HG03457 (cell line): ENCODE measurements around the gene GPR3.

ENCODE experiments used
- ATAC-seq: cut with Tn5 transposase; IDR thresholded peaks from one replicate; pipeline ENCODE4 v1.9.1; 2021; ENCODE audit warnings: moderate number of reproducible peaks; ENCODE audit not compliant: unreplicated experiment

Gene GPR3

DNA sequence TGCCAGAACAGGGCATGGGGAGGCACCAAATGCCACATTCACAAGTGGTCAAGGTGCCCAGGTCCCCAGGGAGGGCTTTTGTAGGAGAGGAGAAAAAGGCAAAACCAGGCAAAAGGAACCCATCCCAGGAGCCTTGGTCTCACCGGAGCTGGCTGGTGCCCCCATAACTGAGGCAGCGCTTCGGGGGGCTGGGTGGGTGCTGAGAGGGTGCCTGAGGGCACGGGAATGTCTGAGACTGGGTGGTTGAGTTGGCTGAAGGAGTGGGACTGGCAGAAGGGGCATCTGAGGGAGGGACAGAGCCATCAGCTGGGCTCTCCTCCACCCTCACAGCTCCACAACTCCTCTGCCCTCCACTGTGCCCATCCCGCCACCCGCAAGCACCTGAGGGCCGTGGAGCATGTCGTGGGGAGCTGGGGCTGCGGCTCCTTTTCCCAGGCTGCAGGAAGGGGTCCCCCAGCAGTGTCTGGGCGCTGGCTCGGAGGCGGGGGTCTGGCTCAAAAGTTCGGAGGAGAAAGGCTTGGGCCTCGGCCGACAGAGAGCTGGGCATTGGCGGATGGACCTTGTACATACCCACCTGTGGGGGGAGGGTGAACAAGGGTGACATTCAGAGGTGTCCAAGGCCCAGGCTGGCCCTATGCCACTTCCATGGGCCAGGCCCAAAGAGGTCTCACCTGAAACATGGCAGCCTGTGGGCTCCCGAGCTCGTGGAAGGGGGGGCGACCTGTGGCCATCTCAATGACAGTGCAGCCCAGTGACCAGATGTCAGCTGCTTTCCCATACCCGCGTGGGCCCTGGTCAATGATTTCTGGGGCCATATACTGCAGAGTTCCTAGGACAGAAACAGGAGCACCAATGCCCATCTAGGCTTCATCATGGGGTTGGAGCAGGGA is 34.1 kb upstream of the GPR3 start:
- no peak for ATAC-seq

- no peak for ATAC-seq
Observed at GRCh38 chr1:27358928-27359313, 33.5 kb upstream of the GPR3 start.

DNA sequence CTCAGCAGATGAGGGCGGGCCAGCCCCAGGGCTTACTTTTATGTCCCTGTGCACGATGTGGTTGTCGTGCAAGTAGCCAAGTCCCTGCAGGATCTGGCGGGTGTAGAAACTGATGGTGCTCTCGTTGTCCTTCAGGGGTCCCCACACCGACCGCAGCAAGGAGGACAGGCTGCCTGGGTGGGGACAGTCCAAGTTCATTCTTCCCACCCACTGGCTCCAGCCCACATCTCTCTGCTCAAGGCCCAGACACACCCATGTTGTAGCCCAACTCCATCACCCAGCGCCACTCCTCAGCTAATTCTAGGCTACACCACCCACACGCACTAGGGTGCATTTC is 32.6 kb upstream of the GPR3 start:
- no peak for ATAC-seq

- ATAC-seq: no peak
Observed at GRCh38 chr1:27360159-27361043, 32.0 kb upstream of the GPR3 start.

GRCh38 chr1:27361044-27361402 is 31.4 kb upstream of the GPR3 start:
- no peak for ATAC-seq

GRCh38 chr1:27361553-27361952 is 30.9 kb upstream of the GPR3 start:
- ATAC-seq: no peak

GRCh38 chr1:27363766-27364695 is 28.4 kb upstream of the GPR3 start:
- ATAC-seq: no peak

- ATAC-seq: no peak
Observed at GRCh38 chr1:27364696-27365371, 27.6 kb upstream of the GPR3 start.

DNA sequence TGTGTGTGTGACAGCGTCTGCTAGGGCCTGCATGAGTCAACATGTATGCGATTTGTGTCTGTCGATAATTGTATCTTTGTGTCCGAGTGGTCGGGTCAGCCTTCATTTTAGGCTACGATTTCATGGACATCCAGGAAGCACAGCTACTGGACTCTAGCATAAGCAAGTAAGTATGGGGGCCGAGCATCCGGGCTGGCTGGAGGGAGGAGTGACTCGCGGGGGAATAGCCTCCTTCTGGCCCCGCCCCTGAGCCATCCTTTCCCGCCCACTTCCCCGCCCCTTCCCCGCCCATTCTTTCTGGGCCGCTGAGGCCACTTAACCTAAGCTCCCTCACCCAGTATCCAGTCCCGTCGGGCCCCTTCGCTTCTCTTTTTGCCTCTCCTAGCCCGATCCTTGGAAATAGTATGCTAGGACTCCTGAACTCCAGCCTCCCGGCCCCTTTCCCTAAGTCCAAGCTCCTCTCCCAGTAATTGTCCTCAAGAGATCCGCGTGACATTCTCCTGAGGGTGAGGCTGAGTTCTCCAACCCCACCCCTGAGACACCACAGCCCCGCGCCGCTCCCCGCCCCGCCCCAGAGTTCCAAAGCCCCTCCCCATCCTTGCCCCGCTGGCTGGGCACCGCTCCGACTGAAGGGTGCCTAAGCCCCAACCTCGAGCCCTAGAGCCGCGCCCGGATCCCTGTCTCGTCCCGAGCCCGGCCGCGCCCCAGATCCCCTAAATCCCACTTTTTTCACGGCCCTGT is 26.9 kb upstream of the GPR3 start:
- ATAC-seq: no peak

DNA sequence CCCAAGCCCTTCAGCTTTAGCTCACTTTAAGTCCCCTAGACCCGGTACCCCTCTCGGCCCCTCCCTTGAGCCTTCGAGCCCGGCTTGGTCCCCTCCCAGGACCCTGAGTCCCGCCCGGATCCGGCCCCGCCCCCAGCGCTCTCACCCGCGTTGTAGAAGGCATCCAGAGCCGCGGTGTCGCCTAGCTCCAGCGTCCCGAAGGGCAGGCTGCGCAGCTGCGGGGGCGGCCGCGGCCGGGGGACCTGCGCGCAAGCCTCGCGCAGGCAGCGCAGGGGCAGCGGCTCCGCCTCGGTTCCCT is 26.4 kb upstream of the GPR3 start:
- ATAC-seq: no peak

DNA sequence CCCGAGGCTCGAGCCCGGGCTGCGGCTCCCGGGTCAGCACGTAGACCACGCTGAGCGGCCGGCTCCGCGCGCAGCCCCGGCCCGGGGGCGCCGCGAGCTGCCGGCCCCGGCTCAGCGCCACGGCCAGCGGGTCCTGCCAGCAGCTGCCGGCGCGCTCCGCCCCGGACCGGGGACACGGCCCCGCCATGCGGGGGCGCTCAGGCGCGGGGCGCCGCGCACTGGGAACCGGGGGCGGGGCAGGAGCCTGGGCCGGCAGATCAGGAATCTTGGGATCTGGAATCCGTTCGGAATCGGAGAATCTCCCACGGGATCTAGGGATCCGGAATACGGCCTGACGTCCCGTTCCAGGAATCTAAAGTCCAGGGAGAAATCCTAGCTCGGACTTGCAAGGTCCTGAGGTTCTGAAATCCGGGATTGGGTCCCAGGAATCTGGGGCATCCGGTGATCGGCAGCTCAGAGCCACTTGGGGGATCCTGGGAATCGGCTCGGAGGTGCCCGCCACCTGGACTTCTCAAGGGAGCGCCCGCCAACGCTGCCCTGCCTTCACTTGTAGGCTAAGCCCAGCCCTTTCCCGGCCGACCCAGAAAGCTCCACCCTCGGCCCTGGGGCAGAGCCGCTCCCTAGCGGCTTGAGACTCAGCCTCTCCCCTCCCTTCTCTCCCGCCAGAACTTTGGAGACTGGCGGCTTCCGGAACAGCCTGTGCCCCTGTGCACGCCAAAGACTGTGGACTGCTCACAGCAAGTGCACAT is 25.8 kb upstream of the GPR3 start, which contains the start of gene MAP3K6:
MAP3K6 (minus strand) TSS at position 551 of the 749 bp plus-strand sequence; CDS start at position 187, 364 bp downstream.
- ATAC-seq: no peak

DNA sequence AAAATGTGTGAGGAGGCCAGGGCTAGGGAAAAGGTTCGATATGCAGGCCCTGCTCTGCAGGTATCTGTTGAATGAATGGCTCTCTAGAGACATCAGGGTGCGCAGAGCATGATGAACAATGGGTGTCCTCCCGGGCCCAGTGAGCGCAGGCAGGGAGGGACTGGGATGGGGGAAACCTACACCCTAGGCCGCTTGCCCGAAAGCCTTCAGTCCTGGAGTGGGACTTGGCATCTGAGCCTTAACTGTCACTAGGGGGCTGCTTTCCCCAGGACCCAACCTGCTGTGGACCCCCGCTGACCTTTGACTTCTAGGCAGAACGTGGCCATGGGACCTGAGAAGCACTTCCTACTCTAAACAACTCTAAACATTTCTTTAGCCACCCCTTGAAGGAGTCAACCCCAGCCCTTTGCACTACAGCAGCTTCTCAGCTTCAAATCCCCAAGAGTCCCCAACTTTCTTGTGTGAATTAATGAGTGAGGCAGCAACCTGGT is 25.2 kb upstream of the GPR3 start:
- no peak for ATAC-seq

DNA sequence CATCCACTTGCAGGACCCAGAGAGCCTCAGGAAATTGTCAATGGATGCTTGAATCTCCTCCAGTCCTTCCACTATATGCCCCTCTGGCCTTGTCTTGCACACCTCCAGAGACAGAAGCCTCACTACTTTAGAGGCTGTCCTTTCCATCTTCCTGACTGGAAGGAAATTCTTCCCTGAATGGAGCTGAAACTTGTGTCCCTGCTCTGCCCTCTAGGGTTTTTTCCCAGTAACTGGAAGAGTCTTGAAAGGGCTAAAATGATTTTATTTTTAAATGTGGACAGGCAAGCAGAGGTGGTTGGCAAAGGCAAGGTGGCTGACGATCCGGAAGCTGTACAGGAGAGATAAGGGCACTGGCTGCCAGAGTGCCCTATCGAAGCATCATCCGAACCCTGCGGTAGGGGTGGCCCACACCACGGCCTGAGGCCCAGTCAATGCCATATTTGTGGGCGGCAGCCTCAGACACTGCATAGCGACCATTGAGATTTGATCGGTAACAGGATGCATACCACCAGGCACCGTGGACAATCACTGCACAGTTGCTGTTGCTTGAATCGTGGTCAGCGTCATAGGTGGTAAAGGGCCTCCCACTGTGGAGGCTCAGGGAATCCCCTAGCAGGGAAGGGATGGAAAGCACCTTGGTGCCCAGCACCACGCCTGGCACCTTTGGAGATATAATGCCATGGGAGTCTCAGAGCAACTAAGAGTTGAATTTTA is 23.4 kb upstream of the GPR3 start:
- ATAC-seq: no peak

DNA sequence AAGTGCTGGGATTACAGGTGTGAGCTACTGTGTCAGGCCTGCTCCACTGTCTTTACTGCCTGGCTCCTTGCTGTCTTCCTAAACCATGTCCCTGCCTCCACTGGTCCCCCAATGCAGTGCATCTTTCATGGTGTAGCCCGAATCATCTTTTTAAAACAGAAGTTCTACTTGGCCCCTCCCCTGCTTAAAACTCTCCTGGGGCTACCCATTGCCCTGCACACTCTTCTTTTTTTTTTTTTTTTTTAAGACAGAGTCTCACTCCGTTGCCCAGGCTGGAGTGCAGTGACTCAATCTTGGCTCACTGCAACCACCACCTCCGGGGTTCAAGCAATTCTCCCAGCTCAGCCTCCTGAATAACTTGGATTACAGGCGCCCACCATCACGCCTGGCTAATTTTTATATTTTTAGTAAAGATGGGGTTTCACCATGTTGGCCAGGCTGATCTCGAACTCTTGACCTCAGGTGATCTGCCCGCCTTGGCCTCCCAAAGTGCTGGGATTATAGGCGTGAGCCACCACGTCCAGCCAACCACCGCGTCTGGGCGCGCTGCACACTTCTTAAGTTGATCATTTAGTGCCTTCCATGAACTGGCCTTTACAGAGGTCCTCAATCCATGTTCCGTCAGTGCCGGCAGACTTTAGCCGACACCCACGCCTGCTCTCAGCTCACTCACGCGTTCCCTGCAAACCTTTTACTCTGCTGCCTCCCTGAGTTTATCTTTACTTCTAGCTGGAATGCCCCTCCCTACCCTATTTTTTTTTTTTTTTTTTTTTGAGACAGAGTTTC is 20.2 kb upstream of the GPR3 start:
- no peak for ATAC-seq

- ATAC-seq: no peak
Observed at GRCh38 chr1:27372808-27373690, 19.4 kb upstream of the GPR3 start.

GRCh38 chr1:27374362-27375086 is 17.9 kb upstream of the GPR3 start, which contains the start of gene FCN3:
Gene FCN3, minus strand, starts transcription at chr1:27374824. Its CDS starts 6 bp downstream, at chr1:27374818.
- no peak for ATAC-seq
